SU-DHL-6 (cell line): Measurements from ENCODE around the gene CITED2.

ENCODE experiments used
- CTCF ChIP-seq: fragments of 200-600 bp; sonication (generic); IDR thresholded peaks from one replicate; pipeline ENCODE4 v1.5.1; 2017; ENCODE audit warnings: antibody characterized with exemption, mild to moderate bottlenecking, low read length, moderate library complexity; ENCODE audit not compliant: insufficient read depth, poor library complexity, severe bottlenecking
- EZH2phosphoT487 ChIP-seq: fragments of 200-600 bp; sonication (generic), shearing (Covaris generic); conservative IDR thresholded peaks from 2 replicates; pipeline ENCODE4 v1.6.1; 2018; ENCODE audit warnings: mild to moderate bottlenecking, antibody characterized with exemption, low read length, moderate library complexity, mixed read lengths

GRCh38 chr6:139361211-139361610 is 13.2 kb downstream of the CITED2 start:
- TF ChIP-seq CTCF (no peak), EZH2phosphoT487 (no peak)
